GM18951 (cell line): ENCODE results near the gene PRCD.

ENCODE experiments used
- POLR2A ChIP-seq: IDR thresholded peaks from 4 replicates; pipeline ENCODE4 v1.6.1; 2011; ENCODE audit warnings: mild to moderate bottlenecking; ENCODE audit not compliant: insufficient read length, insufficient read depth; ENCODE audit errors: extremely low read depth
- in situ Hi-C: fragments of 300-500 bp; cut with MboI; formaldehyde crosslinking; loops from one replicate; pipeline ENCODE4 v1.12.0; 2022; ENCODE audit warnings: low sequenced_read_pairs, mixed read lengths, inconsistent platforms; ENCODE audit not compliant: unreplicated experiment

PRCD gene

GRCh38 chr17:76594690-76595089 is 54.8 kb downstream of the PRCD start:
- TF ChIP-seq POLR2A, result no peak
- in situ Hi-C loops, result no loop called here
